ENCODE measurements around the gene IMMT.
A peak's percentile ranks its signal among the peaks of the same experiment; 100 is the strongest.

Gene IMMT

GRCh38 chr2:86135653-86136052 lies 59.6 kb downstream of the IMMT start:
- Histone ChIP-seq H3K4me3 (ENCODE audit: low read depth in 1 of 5, low read length in 5 of 5) (no peak overlapping the region), H3K27me3 (ENCODE audit: control insufficient read depth in 5 of 5, insufficient read depth in 4 of 5, low read length in 5 of 5) (no peaks in the 10 kb centered on the region), H3K9me3 (ENCODE audit: control insufficient read depth in 5 of 5, low read length in 5 of 5) (no peaks in the 10 kb centered on the region), H3K27ac (ENCODE audit: low read depth, low read length) (no peak overlapping the region), H3K9ac (ENCODE audit: low read length in 5 of 5) (no peak overlapping the region), H3K36me3 (ENCODE audit: control insufficient read depth in 5 of 5, insufficient read depth in 5 of 5, low read length in 5 of 5) (peaks cover 83 to 96% (median 94%) of the 10 kb centered on the region in 5 donors), H3K4me1 (ENCODE audit: control insufficient read depth in 5 of 5, insufficient read depth in 5 of 5, low read length in 5 of 5) (peaks cover 0 to 2% (median 0%) of the 10 kb centered on the region in 5 donors)

- H3K9me3 ChIP-seq (ENCODE audit: control insufficient read depth in 5 of 5, low read length in 5 of 5) = no peaks in the 10 kb centered on the region
- no peak overlapping the region for H3K9ac ChIP-seq (ENCODE audit: low read length in 5 of 5)
- no peaks in the 10 kb centered on the region for H3K27me3 ChIP-seq (ENCODE audit: control insufficient read depth in 5 of 5, insufficient read depth in 4 of 5, low read length in 5 of 5)
- H3K4me1 ChIP-seq (ENCODE audit: control insufficient read depth in 5 of 5, insufficient read depth in 5 of 5, low read length in 5 of 5) = no peaks in the 10 kb centered on the region
- peaks cover 81 to 100% (median 97%) of the 10 kb centered on the region in 5 donors for H3K36me3 ChIP-seq (ENCODE audit: control insufficient read depth in 5 of 5, insufficient read depth in 5 of 5, low read length in 5 of 5)
- no peak overlapping the region for H3K27ac ChIP-seq (ENCODE audit: low read depth, low read length)
- H3K4me3 ChIP-seq (ENCODE audit: low read depth in 1 of 5, low read length in 5 of 5) = no peak overlapping the region
These were observed 60.6 kb downstream of the IMMT start for GRCh38 chr2:86134709-86135108.

GRCh38 chr2:86124683-86125082 lies 70.6 kb downstream of the IMMT start:
- Histone ChIP-seq H3K9ac (ENCODE audit: low read length in 5 of 5) (no peak overlapping the region), H3K27ac (ENCODE audit: low read depth, low read length) (no peak overlapping the region), H3K4me3 (ENCODE audit: low read depth in 1 of 5, low read length in 5 of 5) (no peak overlapping the region), H3K27me3 (ENCODE audit: control insufficient read depth in 5 of 5, insufficient read depth in 4 of 5, low read length in 5 of 5) (no peaks in the 10 kb centered on the region), H3K4me1 (ENCODE audit: control insufficient read depth in 5 of 5, insufficient read depth in 5 of 5, low read length in 5 of 5) (no peaks in the 10 kb centered on the region), H3K9me3 (ENCODE audit: control insufficient read depth in 5 of 5, low read length in 5 of 5) (no peaks in the 10 kb centered on the region), H3K36me3 (ENCODE audit: control insufficient read depth in 5 of 5, insufficient read depth in 5 of 5, low read length in 5 of 5) (peaks cover 69 to 100% (median 93%) of the 10 kb centered on the region in 5 donors)

- H3K9ac ChIP-seq (ENCODE audit: low read length in 5 of 5) = no peak overlapping the region
- no peaks in the 10 kb centered on the region for H3K9me3 ChIP-seq (ENCODE audit: control insufficient read depth in 5 of 5, low read length in 5 of 5)
- H3K4me1 ChIP-seq (ENCODE audit: control insufficient read depth in 5 of 5, insufficient read depth in 5 of 5, low read length in 5 of 5) = no peaks in the 10 kb centered on the region
- no peak overlapping the region for H3K4me3 ChIP-seq (ENCODE audit: low read depth in 1 of 5, low read length in 5 of 5)
- peaks cover 72 to 100% (median 93%) of the 10 kb centered on the region in 5 donors for H3K36me3 ChIP-seq (ENCODE audit: control insufficient read depth in 5 of 5, insufficient read depth in 5 of 5, low read length in 5 of 5)
- H3K27ac ChIP-seq (ENCODE audit: low read depth, low read length) = no peak overlapping the region
- no peaks in the 10 kb centered on the region for H3K27me3 ChIP-seq (ENCODE audit: control insufficient read depth in 5 of 5, insufficient read depth in 4 of 5, low read length in 5 of 5)
These were observed 71.8 kb downstream of the IMMT start for GRCh38 chr2:86123328-86123925.

GRCh38 chr2:86118130-86118529 lies 77.1 kb downstream of the IMMT start:
- no peaks in the 10 kb centered on the region for H3K9me3 ChIP-seq (ENCODE audit: control insufficient read depth in 5 of 5, low read length in 5 of 5)
- no peaks in the 10 kb centered on the region for H3K27me3 ChIP-seq (ENCODE audit: control insufficient read depth in 5 of 5, insufficient read depth in 4 of 5, low read length in 5 of 5)
- H3K4me1 ChIP-seq (ENCODE audit: control insufficient read depth in 5 of 5, insufficient read depth in 5 of 5, low read length in 5 of 5) = no peaks in the 10 kb centered on the region
- H3K4me3 ChIP-seq (ENCODE audit: low read depth in 1 of 5, low read length in 5 of 5) = no peak overlapping the region
- no peak overlapping the region for H3K27ac ChIP-seq (ENCODE audit: low read depth, low read length)
- peaks cover 50 to 97% (median 86%) of the 10 kb centered on the region in 5 donors for H3K36me3 ChIP-seq (ENCODE audit: control insufficient read depth in 5 of 5, insufficient read depth in 5 of 5, low read length in 5 of 5)
- H3K9ac ChIP-seq (ENCODE audit: low read length in 5 of 5) = no peak overlapping the region

GRCh38 chr2:86107031-86107430 lies 88.2 kb downstream of the IMMT start:
- H3K4me3 ChIP-seq (ENCODE audit: low read depth in 1 of 5, low read length in 5 of 5) = peak overlapping the region; percentile 96 to 98 (median 96)
- H3K36me3 ChIP-seq (ENCODE audit: control insufficient read depth in 5 of 5, insufficient read depth in 5 of 5, low read length in 5 of 5) = peaks cover 10 to 25% (median 20%) of the 10 kb centered on the region in 5 donors
- H3K27me3 ChIP-seq (ENCODE audit: control insufficient read depth in 5 of 5, insufficient read depth in 4 of 5, low read length in 5 of 5) = no peaks in the 10 kb centered on the region
- peak overlapping the region in 4 of 5 donors; percentile 79 to 93 (median 87) for H3K9ac ChIP-seq (ENCODE audit: low read length in 5 of 5)
- H3K27ac ChIP-seq (ENCODE audit: low read depth, low read length) = peak overlapping the region; percentile 90
- H3K9me3 ChIP-seq (ENCODE audit: control insufficient read depth in 5 of 5, low read length in 5 of 5) = no peaks in the 10 kb centered on the region
- peaks cover 7 to 37% (median 32%) of the 10 kb centered on the region in 5 donors for H3K4me1 ChIP-seq (ENCODE audit: control insufficient read depth in 5 of 5, insufficient read depth in 5 of 5, low read length in 5 of 5)

GRCh38 chr2:86105969-86106945 lies 89.0 kb downstream of the IMMT start, which contains the start of gene PTCD3:
TSS of gene PTCD3 (plus strand) at chr2:86106235. CDS start at chr2:86106248, 13 bp downstream.
- Histone ChIP-seq H3K4me1 (ENCODE audit: control insufficient read depth in 5 of 5, insufficient read depth in 5 of 5, low read length in 5 of 5) (peaks cover 7 to 37% (median 32%) of the 10 kb centered on the region in 5 donors), H3K27me3 (ENCODE audit: control insufficient read depth in 5 of 5, insufficient read depth in 4 of 5, low read length in 5 of 5) (no peaks in the 10 kb centered on the region), H3K9me3 (ENCODE audit: control insufficient read depth in 5 of 5, low read length in 5 of 5) (no peaks in the 10 kb centered on the region), H3K36me3 (ENCODE audit: control insufficient read depth in 5 of 5, insufficient read depth in 5 of 5, low read length in 5 of 5) (peaks cover 11 to 28% (median 18%) of the 10 kb centered on the region in 5 donors), H3K27ac (ENCODE audit: low read depth, low read length) (peak within 1 kb of the TSS; percentile 90), H3K4me3 (ENCODE audit: low read depth in 1 of 5, low read length in 5 of 5) (peak within 1 kb of the TSS; percentile 96 to 98 (median 96)), H3K9ac (ENCODE audit: low read length in 5 of 5) (peak within 1 kb of the TSS; percentile 57 to 93 (median 86))

GRCh38 chr2:86105252-86105968 lies 89.9 kb downstream of the IMMT start, which contains the start of gene POLR1A:
TSS of gene POLR1A (minus strand) at chr2:86105886. CDS start at chr2:86105776, 110 bp downstream.
- Histone ChIP-seq H3K36me3 (ENCODE audit: control insufficient read depth in 5 of 5, insufficient read depth in 5 of 5, low read length in 5 of 5) (peaks cover 5 to 25% (median 12%) of the 10 kb centered on the region in 5 donors), H3K9ac (ENCODE audit: low read length in 5 of 5) (peak within 1 kb of the TSS; percentile 57 to 93 (median 86)), H3K4me3 (ENCODE audit: low read depth in 1 of 5, low read length in 5 of 5) (peak within 1 kb of the TSS; percentile 96 to 98 (median 96)), H3K4me1 (ENCODE audit: control insufficient read depth in 5 of 5, insufficient read depth in 5 of 5, low read length in 5 of 5) (peaks cover 7 to 37% (median 32%) of the 10 kb centered on the region in 5 donors), H3K27ac (ENCODE audit: low read depth, low read length) (peak within 1 kb of the TSS; percentile 90), H3K9me3 (ENCODE audit: control insufficient read depth in 5 of 5, low read length in 5 of 5) (no peaks in the 10 kb centered on the region), H3K27me3 (ENCODE audit: control insufficient read depth in 5 of 5, insufficient read depth in 4 of 5, low read length in 5 of 5) (no peaks in the 10 kb centered on the region)

GRCh38 chr2:86102157-86102556 lies 93.1 kb downstream of the IMMT start:
- Histone ChIP-seq H3K9ac (ENCODE audit: low read length in 5 of 5) (no peak overlapping the region), H3K36me3 (ENCODE audit: control insufficient read depth in 5 of 5, insufficient read depth in 5 of 5, low read length in 5 of 5) (peaks cover 20 to 33% (median 23%) of the 10 kb centered on the region in 5 donors), H3K27ac (ENCODE audit: low read depth, low read length) (no peak overlapping the region), H3K4me3 (ENCODE audit: low read depth in 1 of 5, low read length in 5 of 5) (no peak overlapping the region), H3K9me3 (ENCODE audit: control insufficient read depth in 5 of 5, low read length in 5 of 5) (no peaks in the 10 kb centered on the region), H3K27me3 (ENCODE audit: control insufficient read depth in 5 of 5, insufficient read depth in 4 of 5, low read length in 5 of 5) (no peaks in the 10 kb centered on the region), H3K4me1 (ENCODE audit: control insufficient read depth in 5 of 5, insufficient read depth in 5 of 5, low read length in 5 of 5) (peaks cover 7 to 29% (median 23%) of the 10 kb centered on the region in 5 donors)

Measured in subcutaneous abdominal adipose tissue (tissue), 5 donors.